A673 (cell line): Measurements from ENCODE around the gene ATG7.

Experiments used
- CTCF ChIP-seq: fragments of 300-800, 200-600 bp; sonication (generic); conservative IDR thresholded peaks from 2 replicates; pipeline ENCODE4 v1.5.1; 2017; ENCODE audit warnings: low read depth, mild to moderate bottlenecking, antibody characterized with exemption, low read length, moderate library complexity, mixed read lengths
- EZH2 ChIP-seq: fragments of 200-600 bp; sonication (generic); IDR thresholded peaks from 2 replicates; pipeline ENCODE4 v1.6.1; 2017; ENCODE audit warnings: borderline replicate concordance, low read depth, mild to moderate bottlenecking, mixed read lengths, antibody characterized with exemption, low read length; ENCODE audit not compliant: poor library complexity, severe bottlenecking

- TF ChIP-seq CTCF (no peak), EZH2 (no peak)
Measured at GRCh38 chr3:11310258-11310657, 38.1 kb downstream of the ATG7 start.
